Measurements from ENCODE around the gene PTDSS2.
"Not testable (repeated sequence)": the region's sequence is repeated elsewhere in the genome, so short reads cannot be mapped to it uniquely, and the experiment has no call there.

GRCh38 chr11:434999-435740 lies 14.9 kb upstream of the PTDSS2 start:
- not testable (repeated sequence) for TF ChIP-seq CTCF (IDR thresholded peaks at IDR 0.05; ENCODE audit: low read depth, low read length, poor library complexity, severe bottlenecking); EZH2phosphoT487 (IDR thresholded peaks at IDR 0.05; ENCODE audit: borderline replicate concordance, low read length)

Data from DOHH2 (cell line).